H9 (cell line): ENCODE data around the gene CDC45. TPM values are rescaled to one million over a fixed set of nuclear protein-coding genes. Genes with fewer than 3 reads are reported as not detected.

ENCODE experiments used
- DNase-seq: peaks from one replicate; pipeline ENCODE4 v3.0.0-alpha.2; 2017
- H2AFZ ChIP-seq: one replicate; pipeline ENCODE4 v1.6.1; 2013; ENCODE audit warnings: mild to moderate bottlenecking, low read length, control low read depth, moderate library complexity
- H2AK5ac ChIP-seq: 2 replicates; pipeline ENCODE4 v1.6.1; 2013; ENCODE audit warnings: low read length, control low read depth, mixed read lengths; ENCODE audit not compliant: insufficient read length
- H2BK120ac ChIP-seq: one replicate; pipeline ENCODE4 v1.6.1; 2013; ENCODE audit warnings: low read depth, mild to moderate bottlenecking, low read length, control low read depth, inconsistent platforms; ENCODE audit not compliant: poor library complexity, severe bottlenecking
- H2BK12ac ChIP-seq: 2 replicates; pipeline ENCODE4 v1.6.1; 2013; ENCODE audit warnings: low read length, control low read depth, mixed read lengths, low read depth; ENCODE audit not compliant: insufficient read length
- H2BK15ac ChIP-seq: 2 replicates; pipeline ENCODE4 v1.6.1; 2013; ENCODE audit warnings: low read depth, low read length, control low read depth
- H2BK20ac ChIP-seq: one replicate; pipeline ENCODE4 v1.6.1; 2013; ENCODE audit warnings: low read depth, mild to moderate bottlenecking, low read length, control low read depth, inconsistent platforms; ENCODE audit not compliant: poor library complexity, severe bottlenecking
- H2BK5ac ChIP-seq: 2 replicates; pipeline ENCODE4 v1.6.1; 2013; ENCODE audit warnings: low read length, control low read depth, mixed read lengths; ENCODE audit not compliant: insufficient read length
- H3K14ac ChIP-seq: 2 replicates; pipeline ENCODE4 v1.6.1; 2013; ENCODE audit warnings: low read length, control low read depth; ENCODE audit not compliant: insufficient read depth
- H3K18ac ChIP-seq: 2 replicates; pipeline ENCODE4 v1.6.1; 2013; ENCODE audit warnings: low read depth, mild to moderate bottlenecking, mixed read lengths, low read length, control low read depth; ENCODE audit not compliant: insufficient read length
- H3K23ac ChIP-seq: 2 replicates; pipeline ENCODE4 v1.6.1; 2013; ENCODE audit warnings: low read length, control low read depth, mixed read lengths, low read depth; ENCODE audit not compliant: insufficient read length
- H3K23me2 ChIP-seq: 2 replicates; pipeline ENCODE4 v1.6.1; 2013; ENCODE audit warnings: low read depth, mild to moderate bottlenecking, mixed read lengths, low read length, control low read depth; ENCODE audit not compliant: insufficient read length, poor library complexity, severe bottlenecking
- H3K27ac ChIP-seq: 2 replicates; pipeline ENCODE4 v1.5.1; 2013; ENCODE audit warnings: low read length, control low read depth, mixed read lengths, low read depth; ENCODE audit not compliant: insufficient read length
- H3K27me3 ChIP-seq: 2 replicates; pipeline ENCODE4 v1.6.1; 2013; ENCODE audit warnings: low read length, control low read depth, inconsistent platforms; ENCODE audit not compliant: insufficient read depth
- H3K4ac ChIP-seq: 2 replicates; pipeline ENCODE4 v1.6.1; 2013; ENCODE audit warnings: low read depth, mild to moderate bottlenecking, control low read depth, inconsistent platforms, low read length, moderate library complexity
- H3K4me1 ChIP-seq: 2 replicates; pipeline ENCODE4 v1.6.1; 2013; ENCODE audit warnings: low read length, control low read depth, inconsistent platforms; ENCODE audit not compliant: insufficient read depth
- H3K4me2 ChIP-seq: 2 replicates; pipeline ENCODE4 v1.6.1; 2013; ENCODE audit warnings: low read length, control low read depth, mixed read lengths; ENCODE audit not compliant: insufficient read length, insufficient read depth
- H3K56ac ChIP-seq: 2 replicates; pipeline ENCODE4 v1.6.1; 2013; ENCODE audit warnings: low read depth, mild to moderate bottlenecking, mixed read lengths, low read length, control low read depth; ENCODE audit not compliant: insufficient read length
- H3K79me1 ChIP-seq: 2 replicates; pipeline ENCODE4 v1.6.1; 2013; ENCODE audit warnings: low read depth, mild to moderate bottlenecking, moderate library complexity, low read length, control low read depth, inconsistent platforms; ENCODE audit not compliant: insufficient read depth, poor library complexity, severe bottlenecking
- H3K79me2 ChIP-seq: 2 replicates; pipeline ENCODE4 v1.6.1; 2013; ENCODE audit warnings: low read length, control low read depth, inconsistent platforms; ENCODE audit not compliant: insufficient read depth
- H3K9ac ChIP-seq: 2 replicates; pipeline ENCODE4 v1.6.1; 2013; ENCODE audit warnings: low read length, control low read depth, mixed read lengths; ENCODE audit not compliant: insufficient read length; ENCODE audit errors: extremely low read depth
- H3K9me3 ChIP-seq: one replicate; pipeline ENCODE4 v1.6.1; 2013; ENCODE audit warnings: low read depth, low read length, inconsistent platforms; ENCODE audit not compliant: control insufficient read depth
- H3T11ph ChIP-seq: one replicate; pipeline ENCODE4 v1.6.1; 2013; ENCODE audit warnings: mild to moderate bottlenecking, low read length, control low read depth, inconsistent platforms
- H4K20me1 ChIP-seq: one replicate; pipeline ENCODE4 v1.6.1; 2013; ENCODE audit not compliant: control insufficient read depth, insufficient read length, insufficient read depth
- H4K5ac ChIP-seq: 2 replicates; pipeline ENCODE4 v1.6.1; 2013; ENCODE audit warnings: low read depth, mild to moderate bottlenecking, mixed read lengths, low read length, control low read depth; ENCODE audit not compliant: insufficient read length
- H4K8ac ChIP-seq: replicated peaks from 2 replicates; pipeline ENCODE4 v1.6.1; 2013; ENCODE audit warnings: low read length, control low read depth, mixed read lengths, low read depth; ENCODE audit not compliant: insufficient read length
- H4K91ac ChIP-seq: 2 replicates; pipeline ENCODE4 v1.6.1; 2013; ENCODE audit warnings: low read depth, mild to moderate bottlenecking, moderate library complexity, mixed read lengths, low read length, control low read depth; ENCODE audit not compliant: insufficient read length
- H3K27ac Mint-ChIP-seq, 3 experiments: 2 replicates in 2 of 3; 3 replicates in 1 of 3; pipeline ENCODE4 v1.8.0; 2020 to 2021; ENCODE audit warnings: mixed read lengths in 3 of 3, mild to moderate bottlenecking in 1 of 3, moderate library complexity in 1 of 3
- H3K27me3 Mint-ChIP-seq: 2 replicates; pipeline ENCODE4 v1.8.0; 2021; ENCODE audit warnings: low read depth, mild to moderate bottlenecking, moderate library complexity, mixed read lengths
- H3K36me3 Mint-ChIP-seq, 3 experiments: 2 replicates in 2 of 3; 3 replicates in 1 of 3; pipeline ENCODE4 v1.8.0; 2020 to 2021; ENCODE audit warnings: low read depth in 3 of 3, mixed read lengths in 3 of 3; ENCODE audit not compliant: insufficient read depth in 1 of 3
- H3K4me1 Mint-ChIP-seq, 2 experiments: 2 replicates each; pipeline ENCODE4 v1.8.0; 2020; ENCODE audit warnings: mixed read lengths in 2 of 2
- H3K4me3 Mint-ChIP-seq, 2 experiments: 2 replicates in 1 of 2; 3 replicates in 1 of 2; pipeline ENCODE4 v1.8.0; 2020 to 2021; ENCODE audit warnings: mild to moderate bottlenecking in 2 of 2, mixed read lengths in 2 of 2, moderate library complexity in 1 of 2
- H3K9me3 Mint-ChIP-seq, 2 experiments: 2 replicates in 1 of 2; 3 replicates in 1 of 2; pipeline ENCODE4 v1.8.0; 2020; ENCODE audit warnings: mild to moderate bottlenecking in 2 of 2, mixed read lengths in 2 of 2, moderate library complexity in 1 of 2
- WGBS: extraction: QIAGEN DNeasy Blood & Tissue Kit; methylation state at CpG from one replicate; pipeline ENCODE4 v1.1.7; 2013; ENCODE audit warnings: missing lambda C conversion rate, low lambda C conversion rate, mixed read lengths; ENCODE audit not compliant: insufficient read length; ENCODE audit errors: extremely low coverage; 5-methylcytosine and 5-hydroxymethylcytosine counted together
- total RNA-seq: library from RNA; stranded (reverse); gene quantifications from 2 replicates; pipeline ENCODE4 v1.2.1, GENCODE V29; 2021
- TF ChIP-seq, protein P1 (sequence below): fragments of 200-600 bp; sonication (generic); conservative IDR thresholded peaks from 3 replicates; pipeline ENCODE4 v1.8.0; 2021; ENCODE audit warnings: antibody characterized with exemption, mild to moderate bottlenecking

Gene CDC45
- total RNA-seq, 1 experiment from 2014 or later, result 35.7 TPM

DNA sequence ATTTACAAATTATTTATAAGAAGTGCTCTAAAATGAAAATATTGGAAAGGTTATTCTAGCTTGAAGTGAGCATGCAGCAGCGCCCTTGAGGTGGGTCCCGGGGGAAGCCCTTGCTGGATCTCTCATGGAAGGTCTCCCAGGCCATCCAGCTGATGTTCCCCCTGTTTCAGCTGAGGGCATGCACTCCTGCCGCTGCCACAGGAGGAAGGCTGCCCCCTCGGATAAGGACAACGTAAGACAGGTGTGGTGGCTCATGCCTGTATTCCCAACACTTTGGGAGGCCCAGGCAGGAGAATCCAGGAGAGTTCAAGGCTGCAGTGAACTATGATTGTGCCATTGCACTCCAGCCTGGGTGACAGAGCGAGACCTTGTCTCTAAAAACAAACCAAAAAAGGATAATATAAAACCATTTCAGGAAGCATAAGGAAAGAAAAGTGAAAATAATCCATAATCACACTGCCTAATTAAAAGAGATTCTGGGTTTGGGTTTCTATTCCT, 15.0 kb downstream of the CDC45 start:
- Histone ChIP-seq H2BK20ac (no peak overlapping the region), H3K23me2 (no peaks in the 10 kb centered on the region), H3K79me2 (no peaks in the 10 kb centered on the region), H3K23ac (no peak overlapping the region), H2AFZ (no peak overlapping the region), H3K4me1 (no peaks in the 10 kb centered on the region), H3K18ac (no peak overlapping the region), H2BK12ac (no peak overlapping the region), H2AK5ac (no peak overlapping the region), H3K9me3 (no peaks in the 10 kb centered on the region), H3K14ac (no peak overlapping the region), H4K5ac (no peak overlapping the region), H3K4me2 (no peak overlapping the region), H4K20me1 (no peaks in the 10 kb centered on the region), H2BK5ac (no peak overlapping the region), H3K9ac (no peak overlapping the region), H2BK120ac (no peak overlapping the region), H3K56ac (no peak overlapping the region), H2BK15ac (no peak overlapping the region), H3K79me1 (no peaks in the 10 kb centered on the region), H3K27ac (no peak overlapping the region), H3T11ph (no peak overlapping the region), H3K27me3 (no peaks in the 10 kb centered on the region), H3K4ac (no peak overlapping the region), H4K8ac (no peak overlapping the region), H4K91ac (no peak overlapping the region)
- WGBS, result no CpG with 5 or more reads among the region's 6 CpGs
- H3K36me3 Mint-ChIP-seq, result peaks cover 5 to 80% (median 58%) of the 10 kb centered on the region in 3 experiments
- TF ChIP-seq, protein P1, sequence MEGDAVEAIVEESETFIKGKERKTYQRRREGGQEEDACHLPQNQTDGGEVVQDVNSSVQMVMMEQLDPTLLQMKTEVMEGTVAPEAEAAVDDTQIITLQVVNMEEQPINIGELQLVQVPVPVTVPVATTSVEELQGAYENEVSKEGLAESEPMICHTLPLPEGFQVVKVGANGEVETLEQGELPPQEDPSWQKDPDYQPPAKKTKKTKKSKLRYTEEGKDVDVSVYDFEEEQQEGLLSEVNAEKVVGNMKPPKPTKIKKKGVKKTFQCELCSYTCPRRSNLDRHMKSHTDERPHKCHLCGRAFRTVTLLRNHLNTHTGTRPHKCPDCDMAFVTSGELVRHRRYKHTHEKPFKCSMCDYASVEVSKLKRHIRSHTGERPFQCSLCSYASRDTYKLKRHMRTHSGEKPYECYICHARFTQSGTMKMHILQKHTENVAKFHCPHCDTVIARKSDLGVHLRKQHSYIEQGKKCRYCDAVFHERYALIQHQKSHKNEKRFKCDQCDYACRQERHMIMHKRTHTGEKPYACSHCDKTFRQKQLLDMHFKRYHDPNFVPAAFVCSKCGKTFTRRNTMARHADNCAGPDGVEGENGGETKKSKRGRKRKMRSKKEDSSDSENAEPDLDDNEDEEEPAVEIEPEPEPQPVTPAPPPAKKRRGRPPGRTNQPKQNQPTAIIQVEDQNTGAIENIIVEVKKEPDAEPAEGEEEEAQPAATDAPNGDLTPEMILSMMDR, result no peak
- no peaks in the 10 kb centered on the region for H3K4me1 Mint-ChIP-seq
- no peaks in the 10 kb centered on the region for H3K9me3 Mint-ChIP-seq
- no peak overlapping the region for H3K27ac Mint-ChIP-seq
- H3K4me3 Mint-ChIP-seq, result no peak overlapping the region
- no peak for DNase-seq
- H3K27me3 Mint-ChIP-seq, result no peaks in the 10 kb centered on the region
